IMR-90 (cell line): ENCODE measurements around the gene TNFSF12. TPM values are rescaled to one million over a fixed set of nuclear protein-coding genes. Genes with fewer than 3 reads are reported as not detected.

ENCODE experiments used
- ATAC-seq: fragments of 200-7000 bp; cut with Tn5 transposase; 2 replicates; pipeline ENCODE4 v1.9.1; 2020; ENCODE audit warnings: low read depth, mild to moderate bottlenecking, moderate library complexity
- BruUV-seq: library from RNA; stranded (reverse); fragments of 400-500 nt; replicated peaks from 2 replicates; lab custom pipeline; 2021; lab: Mats Ljungman, UMichigan
- CTCF ChIA-PET: fragments of 300-600 bp; formaldehyde crosslinking; extraction: SDS; loops from one replicate; lab custom pipeline; 2021; ENCODE audit warnings: antibody characterized with exemption; lab: Yijun Ruan, JAX
- POLR2A ChIA-PET: fragments of 300-600 bp; sonication (Branson Sonifier 250); formaldehyde crosslinking; loops from one replicate; lab custom pipeline; 2022; ENCODE audit warnings: antibody characterized with exemption; ENCODE audit not compliant: unreplicated experiment; lab: Charles Lee
- DNase-seq: peaks from one replicate; pipeline ENCODE4 v3.0.0; 2013
- H2AFZ ChIP-seq: replicated peaks from 2 replicates; pipeline ENCODE3; 2013; ENCODE audit warnings: low read length, mild to moderate bottlenecking; ENCODE audit not compliant: poor library complexity
- H2AK5ac ChIP-seq: 2 replicates; pipeline ENCODE4 v1.6.1; 2013; ENCODE audit warnings: low read depth, low read length, inconsistent platforms
- H2AK9ac ChIP-seq: replicated peaks from 2 replicates; pipeline ENCODE3; 2013; ENCODE audit warnings: mild to moderate bottlenecking, low read depth, low read length, moderate library complexity; ENCODE audit not compliant: poor library complexity
- H2BK120ac ChIP-seq: 2 replicates; pipeline ENCODE4 v1.6.1; 2013; ENCODE audit warnings: low read depth, low read length, inconsistent platforms
- H2BK15ac ChIP-seq: 3 replicates; pipeline ENCODE4 v1.6.1; 2013; ENCODE audit warnings: low read depth, low read length, inconsistent platforms
- H2BK20ac ChIP-seq: 2 replicates; pipeline ENCODE4 v1.6.1; 2013; ENCODE audit warnings: low read depth, mild to moderate bottlenecking, inconsistent platforms, low read length, moderate library complexity
- H2BK5ac ChIP-seq: 2 replicates; pipeline ENCODE4 v1.6.1; 2013; ENCODE audit warnings: mild to moderate bottlenecking, low read depth, low read length, inconsistent platforms; ENCODE audit not compliant: poor library complexity, severe bottlenecking
- H3K14ac ChIP-seq: replicated peaks from 2 replicates; pipeline ENCODE4 v1.6.1; 2013; ENCODE audit warnings: low read depth, low read length, inconsistent platforms
- H3K18ac ChIP-seq: 2 replicates; pipeline ENCODE4 v1.6.1; 2013; ENCODE audit warnings: low read depth, low read length, control low read depth
- H3K23ac ChIP-seq: 2 replicates; pipeline ENCODE4 v1.6.1; 2013; ENCODE audit warnings: low read depth, low read length, inconsistent platforms
- H3K27ac ChIP-seq: 2 replicates; pipeline ENCODE4 v1.5.1; 2013; ENCODE audit warnings: mild to moderate bottlenecking, control low read depth, low read length; ENCODE audit not compliant: insufficient read depth
- H3K27me3 ChIP-seq: 2 replicates; pipeline ENCODE4 v1.6.1; 2013; ENCODE audit warnings: low read length; ENCODE audit not compliant: control insufficient read depth, insufficient read depth
- H3K36me3 ChIP-seq: 2 replicates; pipeline ENCODE4 v1.6.1; 2013; ENCODE audit warnings: low read length, mixed read lengths; ENCODE audit not compliant: control insufficient read depth, insufficient read depth
- H3K4ac ChIP-seq: 2 replicates; pipeline ENCODE4 v1.6.1; 2013; ENCODE audit warnings: low read depth, low read length, inconsistent platforms
- H3K4me1 ChIP-seq: 2 replicates; pipeline ENCODE4 v1.6.1; 2013; ENCODE audit warnings: low read length, mixed read lengths; ENCODE audit not compliant: control insufficient read depth, insufficient read depth
- H3K4me2 ChIP-seq: 2 replicates; pipeline ENCODE4 v1.6.1; 2013; ENCODE audit warnings: low read depth, mild to moderate bottlenecking, control low read depth, low read length, moderate library complexity
- H3K4me3 ChIP-seq: 2 replicates; pipeline ENCODE4 v1.5.1; 2013; ENCODE audit warnings: low read depth, mild to moderate bottlenecking, control low read depth, low read length, moderate library complexity; ENCODE audit not compliant: insufficient read depth
- H3K56ac ChIP-seq: 2 replicates; pipeline ENCODE4 v1.6.1; 2013; ENCODE audit warnings: low read length, inconsistent platforms; ENCODE audit not compliant: insufficient read depth; ENCODE audit errors: extremely low read depth
- H3K79me1 ChIP-seq, 2 experiments: 2 replicates each; pipeline ENCODE4 v1.6.1; 2013; ENCODE audit warnings: low read length in 2 of 2, inconsistent platforms in 1 of 2, low read depth in 1 of 2
- H3K9ac ChIP-seq: 2 replicates; pipeline ENCODE4 v1.6.1; 2013; ENCODE audit warnings: low read depth, low read length, control low read depth
- H3K9me1 ChIP-seq: 2 replicates; pipeline ENCODE4 v1.6.1; 2013; ENCODE audit warnings: low read length, inconsistent platforms; ENCODE audit not compliant: insufficient read depth
- H3K9me3 ChIP-seq: 2 replicates; pipeline ENCODE4 v1.6.1; 2013; ENCODE audit warnings: low read length; ENCODE audit not compliant: control insufficient read depth, insufficient read depth
- H4K20me1 ChIP-seq: 2 replicates; pipeline ENCODE4 v1.6.1; 2013; ENCODE audit warnings: low read length, inconsistent platforms; ENCODE audit not compliant: insufficient read depth
- H4K5ac ChIP-seq: 2 replicates; pipeline ENCODE4 v1.6.1; 2013; ENCODE audit warnings: mild to moderate bottlenecking, low read depth, low read length, control low read depth
- H4K8ac ChIP-seq, 2 experiments: 2 replicates each; pipeline ENCODE4 v1.6.1; 2013; ENCODE audit warnings: low read depth in 2 of 2, low read length in 2 of 2, control low read depth in 1 of 2, inconsistent platforms in 1 of 2
- H4K91ac ChIP-seq: 2 replicates; pipeline ENCODE4 v1.6.1; 2013; ENCODE audit warnings: low read depth, low read length, inconsistent platforms; ENCODE audit not compliant: insufficient read depth
- MAZ ChIP-seq: IDR thresholded peaks from 2 replicates; pipeline ENCODE4 v1.6.1; 2012; ENCODE audit warnings: low read depth, mild to moderate bottlenecking, low read length, improper control_type of control experiment, moderate library complexity, borderline replicate concordance
- WGBS, 2 experiments: methylation state at CpG; one replicate each; pipeline versions ENCODE4 v1.1.5 to v1.1.7; 2013; ENCODE audit warnings: missing lambda C conversion rate in 2 of 2; ENCODE audit not compliant: insufficient read length in 1 of 2; ENCODE audit errors: extremely low coverage in 2 of 2; 5-methylcytosine and 5-hydroxymethylcytosine counted together
- dilution Hi-C: fragments of 300-500 bp; cut with HindIII; formaldehyde crosslinking; loops from one replicate; pipeline ENCODE4 v1.14.3; 2018; ENCODE audit warnings: low sequenced_read_pairs; ENCODE audit not compliant: unreplicated experiment
- in situ Hi-C: fragments of 300-500 bp; cut with MboI; formaldehyde crosslinking; loops from 3 replicates; pipeline ENCODE4 v1.14.3; 2019; ENCODE audit warnings: low sequenced_read_pairs, inconsistent platforms, mixed read lengths
- intact Hi-C: fragments of 100-400 bp; cut with micrococcal nuclease; formaldehyde crosslinking; loops from 2 replicates; pipeline ENCODE4 v1.10.0; 2022
- polyA plus RNA-seq, 3 experiments: library from polyadenylated mRNA; depleted of rRNA; stranded (reverse); fragments of >200 nt; gene quantifications; 2 replicates each; pipeline ENCODE4 v1.2.3, GENCODE V29; 2012; ENCODE audit warnings: low replicate concordance in 1 of 3
- total RNA-seq: library from RNA; depleted of rRNA; stranded (reverse); fragments of >200 nt; gene quantifications from 2 replicates; pipeline ENCODE4 v1.2.3, GENCODE V29; 2012
- TF ChIP-seq, protein P1 (sequence below): conservative IDR thresholded peaks from 2 replicates; pipeline ENCODE4 v1.5.1; 2012; ENCODE audit warnings: mild to moderate bottlenecking, low read depth, low read length, improper control_type of control experiment
- TF ChIP-seq, protein P2 (sequence below): fragments of 150-350 bp; IDR thresholded peaks from 2 replicates; pipeline ENCODE4 v1.6.1; 2016; ENCODE audit warnings: low read depth, mild to moderate bottlenecking, low read length, moderate library complexity, borderline replicate concordance

The TNFSF12 gene
- total and polyA plus RNA-seq, 2 of the 4 experiments (the other 2 are of a cell fraction), result 2.7 to 22.0 TPM

DNA sequence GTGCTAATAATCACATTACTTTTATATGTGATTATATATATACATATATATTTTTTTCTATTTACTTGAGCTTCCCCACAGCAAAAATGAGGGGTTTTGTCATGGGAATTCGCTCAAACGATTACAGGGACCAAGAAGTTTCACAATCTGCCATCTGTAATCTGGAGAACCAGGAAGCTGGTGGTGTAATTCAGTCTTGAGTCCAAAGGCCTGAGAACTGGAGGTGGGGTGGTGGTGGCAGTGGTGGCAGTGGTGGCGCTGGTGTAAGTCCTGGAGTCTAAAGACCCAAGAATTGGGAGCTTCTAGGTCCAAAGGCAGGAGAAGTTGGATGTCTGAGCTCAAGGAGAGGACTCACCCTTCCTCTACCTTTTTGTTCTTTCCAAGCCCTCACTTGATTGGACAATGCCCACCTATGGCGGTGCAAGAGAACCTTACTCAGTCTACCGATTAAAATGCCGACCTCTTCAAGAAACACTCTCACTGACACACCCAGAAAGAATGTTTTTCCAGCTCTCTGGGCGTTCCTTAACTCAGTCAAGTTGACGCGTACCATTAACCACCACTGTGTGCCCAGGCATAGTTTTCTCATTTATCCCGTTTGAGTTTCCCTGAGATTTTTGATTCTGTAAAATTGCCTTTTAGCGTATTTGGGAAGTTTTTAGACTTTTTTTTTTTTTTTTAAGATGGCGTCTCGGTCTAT, 32.8 kb upstream of the TNFSF12 start (continued):
- no peak for TF ChIP-seq MAZ

DNA sequence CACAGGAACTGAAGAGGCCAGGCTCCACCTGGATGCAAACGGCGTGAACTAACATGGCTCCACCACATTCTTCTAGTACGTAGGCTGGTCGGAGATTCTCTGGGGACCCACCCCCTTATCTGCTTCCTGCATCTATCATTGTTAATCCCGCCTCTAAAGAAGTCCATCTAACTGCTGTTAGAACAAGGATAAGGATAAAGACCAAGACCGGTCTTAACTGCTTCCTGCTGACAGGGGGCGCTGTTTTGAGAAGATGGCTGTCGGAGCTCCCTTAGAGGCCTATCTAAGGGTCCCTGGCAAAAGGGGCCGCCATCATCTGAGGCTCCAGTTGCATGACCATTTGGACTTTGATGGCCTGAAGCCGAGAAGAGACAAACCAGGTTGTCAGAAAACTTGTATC, 25.8 kb upstream of the TNFSF12 start:
- in situ Hi-C loops, result no loop called here
- Histone ChIP-seq H3K79me1 (no peaks in the 10 kb centered on the region), H2BK15ac (no peak overlapping the region), H3K18ac (no peak overlapping the region), H3K4me3 (no peak overlapping the region), H3K4ac (no peak overlapping the region), H3K27me3 (no peaks in the 10 kb centered on the region), H4K20me1 (no peaks in the 10 kb centered on the region), H3K9me3 (peaks cover 7% of the 10 kb centered on the region; the same call in 1 of the 2 replicates), H3K9ac (no peak overlapping the region), H2BK120ac (no peak overlapping the region), H3K23ac (no peak overlapping the region), H3K9me1 (no peaks in the 10 kb centered on the region), H3K14ac (no peak overlapping the region), H4K8ac (no peak overlapping the region), H2BK20ac (no peak overlapping the region), H2AK5ac (no peak overlapping the region), H4K5ac (no peak overlapping the region), H3K27ac (no peak overlapping the region), H3K4me1 (no peaks in the 10 kb centered on the region), H2AK9ac (no peak overlapping the region), H3K36me3 (0 out of 2 replicates have a peak, but pooled peaks cover 1% of the 10 kb centered on the region), H2BK5ac (no peak overlapping the region), H3K56ac (no peak overlapping the region), H4K91ac (no peak overlapping the region), H3K4me2 (no peak overlapping the region), H2AFZ (no peak overlapping the region)
- DNase-seq, result no peak
- ATAC-seq, result no peak
- ChIA-PET CTCF (no interaction called here), POLR2A (no interaction called here)
- intact Hi-C loops, result no loop called here
- BruUV-seq, result no TSS peak
- TF ChIP-seq, protein P1, sequence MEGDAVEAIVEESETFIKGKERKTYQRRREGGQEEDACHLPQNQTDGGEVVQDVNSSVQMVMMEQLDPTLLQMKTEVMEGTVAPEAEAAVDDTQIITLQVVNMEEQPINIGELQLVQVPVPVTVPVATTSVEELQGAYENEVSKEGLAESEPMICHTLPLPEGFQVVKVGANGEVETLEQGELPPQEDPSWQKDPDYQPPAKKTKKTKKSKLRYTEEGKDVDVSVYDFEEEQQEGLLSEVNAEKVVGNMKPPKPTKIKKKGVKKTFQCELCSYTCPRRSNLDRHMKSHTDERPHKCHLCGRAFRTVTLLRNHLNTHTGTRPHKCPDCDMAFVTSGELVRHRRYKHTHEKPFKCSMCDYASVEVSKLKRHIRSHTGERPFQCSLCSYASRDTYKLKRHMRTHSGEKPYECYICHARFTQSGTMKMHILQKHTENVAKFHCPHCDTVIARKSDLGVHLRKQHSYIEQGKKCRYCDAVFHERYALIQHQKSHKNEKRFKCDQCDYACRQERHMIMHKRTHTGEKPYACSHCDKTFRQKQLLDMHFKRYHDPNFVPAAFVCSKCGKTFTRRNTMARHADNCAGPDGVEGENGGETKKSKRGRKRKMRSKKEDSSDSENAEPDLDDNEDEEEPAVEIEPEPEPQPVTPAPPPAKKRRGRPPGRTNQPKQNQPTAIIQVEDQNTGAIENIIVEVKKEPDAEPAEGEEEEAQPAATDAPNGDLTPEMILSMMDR, result peak; percentile 30
- TF ChIP-seq, protein P2, sequence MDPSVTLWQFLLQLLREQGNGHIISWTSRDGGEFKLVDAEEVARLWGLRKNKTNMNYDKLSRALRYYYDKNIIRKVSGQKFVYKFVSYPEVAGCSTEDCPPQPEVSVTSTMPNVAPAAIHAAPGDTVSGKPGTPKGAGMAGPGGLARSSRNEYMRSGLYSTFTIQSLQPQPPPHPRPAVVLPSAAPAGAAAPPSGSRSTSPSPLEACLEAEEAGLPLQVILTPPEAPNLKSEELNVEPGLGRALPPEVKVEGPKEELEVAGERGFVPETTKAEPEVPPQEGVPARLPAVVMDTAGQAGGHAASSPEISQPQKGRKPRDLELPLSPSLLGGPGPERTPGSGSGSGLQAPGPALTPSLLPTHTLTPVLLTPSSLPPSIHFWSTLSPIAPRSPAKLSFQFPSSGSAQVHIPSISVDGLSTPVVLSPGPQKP, result no peak
- dilution Hi-C loops, result no loop called here
- whole genome bisulfite sequencing, 2 experiments, result 17% methylated on average over 3 of the region's 10 CpGs; no CpG with 5 or more reads in 1 of the 2 experiments
